GM18868 (cell line): Measurements from ENCODE around the gene BOC.

Source experiments
- ATAC-seq: cut with Tn5 transposase; IDR thresholded peaks from one replicate; pipeline ENCODE4 v1.9.1; 2021; ENCODE audit warnings: mild to moderate bottlenecking, moderate library complexity; ENCODE audit not compliant: unreplicated experiment

The BOC gene

GRCh38 chr3:113221721-113222257, 10.4 kb downstream of the BOC start:
- no peak for ATAC-seq

- no peak for ATAC-seq
These were observed 11.2 kb downstream of the BOC start for GRCh38 chr3:113222451-113223086.

GRCh38 chr3:113223475-113224281, 12.3 kb downstream of the BOC start:
- ATAC-seq: peak; percentile 46

DNA sequence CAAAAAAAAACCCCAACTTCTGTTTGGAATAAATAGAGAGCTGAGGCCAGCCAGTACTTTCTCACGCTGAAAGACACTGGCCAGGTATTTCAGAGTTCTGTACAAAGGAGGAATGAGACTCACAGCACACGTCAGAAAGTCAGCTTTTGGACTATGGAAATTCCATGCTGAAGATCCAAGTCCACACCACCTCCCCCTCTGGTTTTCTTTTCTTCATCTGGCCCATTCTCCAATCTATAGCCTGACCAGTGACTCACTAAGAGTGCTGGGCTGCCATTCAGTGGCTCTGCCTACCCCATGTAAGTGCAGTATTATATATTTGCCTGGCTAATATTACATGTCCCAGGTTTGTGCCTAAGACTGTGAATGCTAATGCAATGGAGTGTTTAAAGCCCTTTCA, 13.9 kb downstream of the BOC start:
- ATAC-seq: no peak

DNA sequence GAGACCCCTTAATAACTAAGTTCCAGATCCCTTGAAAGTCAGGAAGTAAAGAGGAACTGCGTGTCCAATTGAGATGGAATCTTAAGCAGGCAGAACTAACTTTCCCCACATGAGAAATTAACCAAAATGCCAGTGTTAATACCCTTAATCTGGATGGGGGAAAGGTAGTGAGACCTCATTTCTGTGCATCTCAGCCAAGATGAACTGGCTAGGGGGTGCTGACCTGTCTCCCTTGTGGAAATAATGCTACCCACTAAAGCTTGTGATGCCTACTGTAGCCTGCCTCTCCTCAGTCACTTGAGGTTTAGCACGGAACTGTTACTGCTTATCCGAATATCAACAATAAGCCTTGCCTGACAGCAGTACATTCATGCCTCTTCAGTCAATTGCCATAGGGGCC, 15.1 kb downstream of the BOC start:
- no peak for ATAC-seq

DNA sequence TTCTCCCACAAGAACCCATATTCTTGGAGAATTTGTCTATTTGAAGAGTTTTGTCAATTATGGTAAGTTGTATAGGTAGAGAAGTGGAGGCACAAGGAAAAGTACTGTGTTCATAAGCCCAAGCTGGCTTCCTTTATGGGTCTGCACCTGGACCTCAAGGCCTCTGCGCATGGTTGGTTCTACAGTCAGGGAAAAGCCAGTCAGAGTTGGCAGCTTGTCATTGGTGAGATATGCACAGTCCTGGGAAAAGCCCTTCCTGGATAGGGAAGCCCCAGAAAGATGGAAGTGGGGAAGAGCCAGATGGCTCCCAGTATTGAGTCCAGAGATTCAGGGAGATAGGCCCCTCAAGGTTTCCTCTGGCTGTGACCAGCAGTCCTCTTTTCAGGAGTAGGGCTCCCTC, 15.8 kb downstream of the BOC start:
- ATAC-seq: no peak

DNA sequence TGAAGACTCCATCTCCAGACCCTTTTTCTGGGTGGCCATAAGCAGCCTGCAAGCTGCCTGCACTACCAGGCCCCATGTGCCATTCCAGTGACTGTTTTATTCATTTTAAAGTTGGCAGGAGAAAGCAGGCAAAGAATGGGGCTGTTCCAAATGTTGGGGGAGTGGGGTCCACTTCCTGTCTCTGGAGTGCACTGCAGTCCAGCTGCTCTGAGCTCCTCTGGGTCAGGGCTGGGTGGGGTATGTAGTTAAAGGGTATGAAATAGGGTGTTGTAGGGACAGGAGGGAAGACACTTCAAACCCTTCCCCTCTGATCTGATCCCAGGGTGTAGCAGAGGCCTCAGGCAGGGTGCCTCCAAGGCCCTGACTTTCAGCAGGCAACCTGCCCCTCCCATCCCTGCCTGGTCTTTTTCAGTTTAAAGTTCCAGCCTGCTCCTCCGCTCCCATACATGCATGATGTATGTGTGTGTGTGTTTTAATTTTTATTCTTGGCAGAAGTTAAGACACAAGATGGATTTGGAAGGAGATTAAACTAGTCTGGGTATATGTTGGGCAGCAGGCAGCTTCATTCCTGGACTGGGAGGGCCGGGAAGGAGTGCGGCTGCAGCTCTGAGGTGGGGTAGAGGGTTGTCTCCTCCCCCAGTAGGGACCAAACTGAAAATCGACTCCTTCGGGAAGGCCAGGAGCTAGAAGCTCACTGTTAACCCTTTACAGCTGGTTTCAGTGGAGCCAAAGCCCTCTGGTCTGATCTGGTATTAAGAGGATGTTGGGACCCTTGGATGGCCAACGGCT, 17.3 kb downstream of the BOC start:
- no peak for ATAC-seq

GRCh38 chr3:113231391-113231790, 20.0 kb downstream of the BOC start:
- ATAC-seq: no peak

DNA sequence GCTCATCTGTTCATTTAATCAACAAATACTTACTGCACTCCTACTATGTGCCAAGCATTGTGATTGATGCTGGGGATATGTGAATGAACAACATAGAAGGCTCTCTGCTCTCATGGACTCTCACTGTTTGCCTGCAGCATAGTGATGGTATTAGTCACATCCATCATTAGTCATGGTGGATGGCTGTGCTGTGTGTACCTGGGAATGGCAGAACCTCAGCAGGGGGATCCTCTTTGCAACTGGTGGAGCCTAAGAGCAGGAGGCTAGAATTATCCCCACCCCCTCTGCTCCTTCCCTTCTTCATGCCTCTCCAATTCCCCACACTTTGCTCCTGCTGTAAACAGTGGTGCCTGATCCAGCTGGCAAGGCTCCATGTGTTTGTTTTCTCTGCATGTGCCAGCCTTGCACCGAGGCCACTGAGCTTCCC, 20.5 kb downstream of the BOC start:
- no peak for ATAC-seq

GRCh38 chr3:113232342-113232741, 21.0 kb downstream of the BOC start:
- ATAC-seq: no peak

GRCh38 chr3:113233497-113233896, 22.1 kb downstream of the BOC start:
- ATAC-seq: no peak

DNA sequence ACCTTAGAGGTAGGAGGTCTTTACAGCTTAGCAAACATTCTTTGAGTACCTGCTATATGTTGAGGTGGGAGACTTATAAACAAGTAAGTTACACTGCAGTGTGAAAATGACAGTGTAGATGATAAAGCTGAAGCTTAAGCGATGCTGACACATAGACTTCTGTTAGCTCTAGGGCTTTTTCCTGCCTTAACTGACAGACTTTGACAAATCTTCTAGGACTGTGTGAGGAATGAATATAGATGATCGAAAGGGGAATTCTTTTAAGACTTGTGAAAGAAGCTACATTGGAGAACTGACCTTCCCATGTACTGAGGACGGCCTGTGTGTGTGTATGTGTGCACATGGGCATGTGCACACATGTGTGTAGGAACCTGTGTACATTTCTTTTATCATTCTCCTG, 22.7 kb downstream of the BOC start:
- no peak for ATAC-seq

GRCh38 chr3:113234688-113235260, 23.4 kb downstream of the BOC start:
- no peak for ATAC-seq

DNA sequence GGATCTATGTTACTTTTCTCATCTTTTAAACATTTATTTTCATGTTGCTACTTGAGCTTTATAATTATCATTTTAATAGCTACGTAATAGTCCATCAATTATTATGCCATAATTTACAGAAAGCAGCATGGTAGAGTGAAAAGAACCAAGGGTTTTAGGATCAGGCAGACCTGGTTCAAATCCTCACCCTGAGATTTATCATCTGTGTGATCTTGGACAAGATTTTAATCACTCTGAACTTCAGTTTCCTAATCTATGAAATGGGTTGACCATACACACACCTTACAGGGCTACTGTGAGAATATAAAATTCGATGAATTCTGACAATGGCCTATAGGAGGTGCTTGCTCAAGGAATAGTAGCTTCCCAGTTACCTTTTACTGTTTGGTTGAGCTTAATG, 27.1 kb downstream of the BOC start:
- ATAC-seq: no peak

DNA sequence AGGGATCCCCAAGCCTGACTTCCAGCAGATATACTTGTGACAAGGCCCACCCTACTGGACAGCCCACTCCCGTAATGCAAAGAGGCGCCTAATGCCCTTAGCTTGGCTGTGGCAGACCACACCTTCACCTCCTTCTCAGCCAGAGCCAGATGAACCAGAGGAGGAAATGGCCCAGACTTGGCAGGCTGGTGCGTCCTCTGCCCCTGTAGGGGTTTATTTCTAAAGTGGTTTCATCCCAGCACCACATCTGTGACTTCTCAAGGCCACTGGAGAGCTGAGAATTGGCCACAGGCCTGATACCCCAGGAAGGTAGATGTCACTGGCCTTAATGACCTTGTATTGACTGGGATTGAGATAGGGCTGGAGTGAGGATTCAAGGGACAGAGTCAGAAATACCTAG, 29.5 kb downstream of the BOC start:
- ATAC-seq: no peak

- no peak for ATAC-seq
These were observed 30.1 kb downstream of the BOC start for GRCh38 chr3:113241292-113242095.

DNA sequence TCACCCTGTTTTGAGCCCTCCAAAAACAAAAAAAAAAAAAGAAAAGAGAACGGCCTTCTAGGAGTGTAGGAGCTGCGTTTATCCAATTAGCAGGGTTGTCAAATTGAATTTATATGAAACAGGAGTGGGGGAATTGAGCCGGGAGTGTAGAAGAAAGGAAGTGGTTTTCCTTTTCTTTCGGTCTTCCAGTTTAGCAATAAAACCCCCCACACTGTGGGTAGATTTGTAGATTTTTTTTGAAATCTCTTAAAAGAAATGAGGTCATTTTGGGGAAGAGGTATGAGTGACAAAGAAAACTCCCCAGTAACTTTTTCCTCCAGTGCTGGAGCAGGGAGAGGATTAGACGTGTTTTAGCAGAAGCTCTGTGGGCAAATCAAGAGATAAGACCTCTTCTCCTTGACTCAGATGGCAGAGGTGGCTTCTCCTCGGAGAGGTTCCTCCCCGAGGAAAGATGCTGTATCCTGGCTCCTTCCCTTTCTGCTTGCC, 30.8 kb downstream of the BOC start:
- ATAC-seq: no peak

- ATAC-seq: no peak
These were observed 31.7 kb downstream of the BOC start for GRCh38 chr3:113243071-113243470.

GRCh38 chr3:113243846-113244245, 32.5 kb downstream of the BOC start:
- ATAC-seq: no peak

- no peak for ATAC-seq
These were observed 34.4 kb downstream of the BOC start for GRCh38 chr3:113245761-113246161.
